K562 (cell line): ENCODE measurements around the gene ULK1. TPM values are rescaled to one million over a fixed set of nuclear protein-coding genes. Genes with fewer than 3 reads are reported as not detected.
A peak's percentile ranks its signal among the peaks of the same experiment; 100 is the strongest.

ENCODE experiments used
- ADNP ChIP-seq: fragments of 200-800 bp; sonication (Bioruptor generic); IDR thresholded peaks from 2 replicates; pipeline ENCODE4 v1.6.1; 2016; ENCODE audit warnings: missing genetic modification characterization, missing compliant biosample characterization
- BMI1 ChIP-seq: fragments of 150-350 bp; IDR thresholded peaks from 2 replicates; pipeline ENCODE4 v1.6.1; 2014; ENCODE audit warnings: low read length
- BRF2 ChIP-seq: IDR thresholded peaks from 3 replicates; pipeline ENCODE4 v1.6.1; 2011; ENCODE audit warnings: borderline replicate concordance, mild to moderate bottlenecking; ENCODE audit not compliant: insufficient read length, insufficient read depth
- CCNT2 ChIP-seq: IDR thresholded peaks from 2 replicates; pipeline ENCODE4 v1.6.1; 2011; ENCODE audit warnings: borderline replicate concordance, low read depth, mild to moderate bottlenecking, moderate library complexity, mixed read lengths, low read length; ENCODE audit not compliant: insufficient read length; ENCODE audit errors: extremely low read depth
- CREB1 ChIP-seq, 2 experiments: sonication (generic) in 1 of 2; formaldehyde crosslinking in 1 of 2; IDR thresholded peaks; 2 replicates each; pipeline versions ENCODE4 v1.6.1 to v1.8.0; 2012 to 2022; ENCODE audit warnings: inconsistent platforms in 1 of 2, mild to moderate bottlenecking in 1 of 2, missing genetic modification reagents in 1 of 2, moderate library complexity in 1 of 2
- ELF2 ChIP-seq: fragments of 250-450 bp; sonication (Bioruptor Pico); IDR thresholded peaks from 2 replicates; pipeline ENCODE4 v1.5.0; 2021; ENCODE audit warnings: mild to moderate bottlenecking
- FUS ChIP-seq: fragments of 200-400 bp; formaldehyde crosslinking; optimal IDR thresholded peaks from 2 replicates; pipeline ENCODE3; 2017; ENCODE audit warnings: low read depth, low read length
- HOMEZ ChIP-seq: fragments of 250-450 bp; sonication (Bioruptor Pico); IDR thresholded peaks from 2 replicates; pipeline ENCODE4 v1.4.0; 2020; ENCODE audit warnings: mild to moderate bottlenecking, moderate library complexity
- MBD2 ChIP-seq: sonication (generic); IDR thresholded peaks from 2 replicates; pipeline ENCODE4 v1.6.1; 2016; ENCODE audit warnings: low read depth, borderline replicate concordance
- PURB ChIP-seq: sonication (generic); formaldehyde crosslinking; IDR thresholded peaks from 2 replicates; pipeline ENCODE4 v1.9.0; 2021; ENCODE audit warnings: low read depth, mild to moderate bottlenecking, missing genetic modification reagents
- REST ChIP-seq, 2 experiments: fragments of 450-650 bp; formaldehyde crosslinking in 1 of 2; IDR thresholded peaks; 2 replicates each; pipeline versions ENCODE4 v1.4.0 to v1.6.1; 2014 to 2020; ENCODE audit warnings: mild to moderate bottlenecking in 2 of 2, borderline replicate concordance in 1 of 2, low read depth in 1 of 2
- SNRNP70 ChIP-seq: fragments of 200-400 bp; formaldehyde crosslinking; optimal IDR thresholded peaks from 2 replicates; pipeline ENCODE3; 2017; ENCODE audit warnings: low read depth, low read length
- TAF9B ChIP-seq: fragments of 450-650 bp; IDR thresholded peaks from 2 replicates; pipeline ENCODE4 v1.6.1; 2018; ENCODE audit warnings: mild to moderate bottlenecking; ENCODE audit not compliant: partially characterized antibody
- ZNF175 ChIP-seq: fragments of 200-800 bp; sonication (Bioruptor generic); IDR thresholded peaks from 2 replicates; pipeline ENCODE4 v1.6.1; 2016; ENCODE audit warnings: low read depth, mild to moderate bottlenecking, missing genetic modification characterization, missing compliant biosample characterization
- polyA plus RNA-seq, 8 experiments: library from polyadenylated mRNA; depleted of rRNA in 4 of 8; stranded (reverse) in 5 of 8; unstranded in 3 of 8; fragments of >200 nt; fragmentation: Nextera tagmentation in 2 of 8; fragmentation: Illumina TruSeq in 1 of 8; extraction: Ambion mirVana in 2 of 8; extraction: Trizol in 1 of 8; gene quantifications; 2 replicates each; pipeline versions ENCODE4 v1.2.1 to v1.2.3, GENCODE V29; 2011 to 2014; ENCODE audit warnings: inconsistent platforms in 1 of 8, missing spikeins in 1 of 8
- total RNA-seq, 7 experiments: library from RNA; depleted of rRNA in 6 of 7; stranded (reverse); fragments of >200 nt in 6 of 7; fragmentation: Illumina TruSeq in 2 of 7; extraction: Trizol in 2 of 7; gene quantifications; 2 replicates each; pipeline versions ENCODE4 v1.2.1 to v1.2.3, GENCODE V29; 2011 to 2021; ENCODE audit warnings: low replicate concordance in 1 of 7
- TF ChIP-seq, protein P1 (sequence below): fragments of 250-450 bp; sonication (Bioruptor Pico); IDR thresholded peaks from 2 replicates; pipeline ENCODE4 v1.8.0; 2021; ENCODE audit warnings: mild to moderate bottlenecking, moderate library complexity

The ULK1 gene
- total and polyA plus RNA-seq, 9 of the 15 experiments (the other 6 are each of a cell fraction or from before 2014, with no cell fraction given), result 0.15 to 29.4 (median 2.5) TPM

DNA sequence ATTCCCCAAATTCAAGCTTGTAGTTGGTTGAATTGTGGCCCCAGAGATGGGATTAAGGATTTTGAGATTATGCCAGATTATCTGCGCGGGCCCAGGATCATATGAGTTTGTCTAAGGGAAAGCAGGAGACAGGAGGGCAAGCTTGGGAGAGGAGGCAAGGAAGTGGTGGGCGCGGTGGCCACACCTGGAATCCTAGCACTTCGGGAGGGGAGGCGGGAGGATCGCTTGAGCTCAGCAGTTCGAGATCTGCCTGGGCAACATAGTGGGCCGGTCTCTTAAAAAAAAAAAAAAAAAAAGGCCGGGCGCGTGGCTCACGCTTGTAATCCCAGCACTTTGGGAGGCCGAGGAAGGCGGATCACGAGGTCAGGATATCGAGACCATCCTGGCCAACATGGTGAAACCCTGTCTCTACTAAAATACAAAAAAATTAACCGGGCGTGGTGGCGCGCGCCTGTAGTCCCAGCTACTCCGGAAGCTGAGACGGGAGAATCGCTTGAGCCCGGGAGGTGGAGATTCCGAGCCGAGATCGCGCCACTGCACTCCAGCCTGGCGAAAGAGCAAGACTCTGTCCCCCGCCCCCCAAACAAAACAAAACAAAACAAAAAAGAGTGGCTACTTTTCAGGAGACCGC is 33.8 kb downstream of the ULK1 start (continued):
- TF ChIP-seq SNRNP70 (no peak), TAF9B (no peak), ZNF175 (peak; percentile 41; the same call in 1 of the 2 replicates), PURB (CRISPR knock-in tag) (no peak), ADNP (tag) (no peak), REST (IDR thresholded peaks at IDR 0.05; ENCODE audit: borderline replicate concordance) (no peak), REST (CRISPR knock-in tag; IDR thresholded peaks at IDR 0.05; ENCODE audit: low read depth) (no peak), CREB1 (IDR thresholded peaks at IDR 0.05) (no peak), CREB1 (CRISPR knock-in tag; IDR thresholded peaks at IDR 0.05) (0 out of 2 replicates have a peak, but pooled peaks have one; percentile 2), HOMEZ (CRISPR knock-in tag) (no peak), BRF2 (no peak), MBD2 (no peak), CCNT2 (no peak), FUS (no peak), BMI1 (no peak), ELF2 (CRISPR knock-in tag) (no peak)
- TF ChIP-seq, protein P1, sequence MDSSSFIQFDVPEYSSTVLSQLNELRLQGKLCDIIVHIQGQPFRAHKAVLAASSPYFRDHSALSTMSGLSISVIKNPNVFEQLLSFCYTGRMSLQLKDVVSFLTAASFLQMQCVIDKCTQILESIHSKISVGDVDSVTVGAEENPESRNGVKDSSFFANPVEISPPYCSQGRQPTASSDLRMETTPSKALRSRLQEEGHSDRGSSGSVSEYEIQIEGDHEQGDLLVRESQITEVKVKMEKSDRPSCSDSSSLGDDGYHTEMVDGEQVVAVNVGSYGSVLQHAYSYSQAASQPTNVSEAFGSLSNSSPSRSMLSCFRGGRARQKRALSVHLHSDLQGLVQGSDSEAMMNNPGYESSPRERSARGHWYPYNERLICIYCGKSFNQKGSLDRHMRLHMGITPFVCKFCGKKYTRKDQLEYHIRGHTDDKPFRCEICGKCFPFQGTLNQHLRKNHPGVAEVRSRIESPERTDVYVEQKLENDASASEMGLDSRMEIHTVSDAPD (CRISPR knock-in tag), result no peak
